GM21529 (cell line): ENCODE results near the gene MAP7D2.
A peak's percentile ranks its signal among the peaks of the same experiment; 100 is the strongest.

Experiments used
- ATAC-seq: cut with Tn5 transposase; IDR thresholded peaks from one replicate; pipeline ENCODE4 v1.9.1; 2021; ENCODE audit not compliant: unreplicated experiment

MAP7D2 gene

GRCh38 chrX:19975845-19976244 is 140.9 kb downstream of the MAP7D2 start:
- ATAC-seq, result no peak

- ATAC-seq, result no peak
These were observed 143.7 kb downstream of the MAP7D2 start for GRCh38 chrX:19972984-19973383.

- no peak for ATAC-seq
These were observed 148.4 kb downstream of the MAP7D2 start for GRCh38 chrX:19968276-19968675.

- ATAC-seq, result no peak
These were observed 150.7 kb downstream of the MAP7D2 start for GRCh38 chrX:19966056-19966455.

GRCh38 chrX:19964017-19964710 is 152.5 kb downstream of the MAP7D2 start:
- ATAC-seq, result peak; percentile 87

- ATAC-seq, result no peak
These were observed 155.8 kb downstream of the MAP7D2 start for GRCh38 chrX:19960913-19961312.

- no peak for ATAC-seq
These were observed 157.9 kb downstream of the MAP7D2 start for GRCh38 chrX:19958552-19959486.

- ATAC-seq, result no peak
These were observed 159.8 kb downstream of the MAP7D2 start for GRCh38 chrX:19956923-19957322.
